Endothelial cell of umbilical vein (primary cell): ENCODE measurements around the gene PRKCB. TPM values are rescaled to one million over a fixed set of nuclear protein-coding genes. Genes with fewer than 3 reads are reported as not detected.

Experiments used
- BruUV-seq: library from RNA; stranded (reverse); fragments of 400-500 nt; replicated peaks from 2 replicates; lab custom pipeline; 2021; lab: Mats Ljungman, UMichigan
- CTCF ChIA-PET: fragments of 300-600, 350-600 bp; sonication (Branson Sonifier 250); formaldehyde crosslinking; loops from one replicate; lab custom pipeline; 2021; ENCODE audit warnings: antibody characterized with exemption, inconsistent platforms; lab: Charles Lee
- POLR2A ChIA-PET: fragments of 300-600, 350-600 bp; sonication (Branson Sonifier 250); formaldehyde crosslinking; loops from one replicate; lab custom pipeline; 2021; ENCODE audit warnings: antibody characterized with exemption, inconsistent platforms; lab: Charles Lee
- DNase-seq: peaks from one replicate; pipeline ENCODE4 v3.0.0-alpha.2; 2011; ENCODE audit warnings: low read depth, low spot score
- FAIRE-seq: peaks from 2 replicates; lab custom pipeline; 2011; peaks lifted over from hg19 to GRCh38; lab: Jason Lieb, UNC
- H2AFZ ChIP-seq: 2 replicates; pipeline ENCODE4 v1.6.0; 2012; ENCODE audit warnings: low read depth, low read length, control low read depth, inconsistent platforms
- H3K27ac ChIP-seq: 2 replicates; pipeline ENCODE4 v1.5.1; 2011; ENCODE audit warnings: low read depth, mild to moderate bottlenecking, control low read depth, low read length, moderate library complexity; ENCODE audit not compliant: insufficient read depth
- H3K27me3 ChIP-seq, 2 experiments: 2 replicates each; pipeline versions ENCODE4 v1.6.0 to v1.6.1; 2011; ENCODE audit warnings: low read length in 2 of 2, mixed read lengths in 1 of 2; ENCODE audit not compliant: control insufficient read depth in 2 of 2, insufficient read depth in 2 of 2
- H3K36me3 ChIP-seq, 2 experiments: 2 replicates in 1 of 2; 3 replicates in 1 of 2; pipeline ENCODE4 v1.5.1; 2011; ENCODE audit warnings: low read length in 2 of 2, mild to moderate bottlenecking in 1 of 2, moderate library complexity in 1 of 2; ENCODE audit not compliant: control insufficient read depth in 2 of 2, insufficient read depth in 2 of 2; ENCODE audit errors: extremely low read depth in 1 of 2
- H3K4me1 ChIP-seq: 3 replicates; pipeline ENCODE4 v1.5.1; 2011; ENCODE audit warnings: mild to moderate bottlenecking, low read length; ENCODE audit not compliant: control insufficient read depth, insufficient read depth; ENCODE audit errors: extremely low read depth
- H3K4me2 ChIP-seq: 2 replicates; pipeline ENCODE4 v1.6.1; 2011; ENCODE audit warnings: low read length, control low read depth, mixed read lengths; ENCODE audit not compliant: insufficient read depth
- H3K4me3 ChIP-seq, 3 experiments: fragments of 200-600 bp in 1 of 3; sonication (generic), shearing (Covaris generic) in 1 of 3; replicated peaks in 1 of 3; 2 replicates each; pipeline ENCODE4 v1.5.1; 2011 to 2016; ENCODE audit warnings: control low read depth in 3 of 3, low read length in 3 of 3, mild to moderate bottlenecking in 2 of 3, inconsistent platforms in 1 of 3, low read depth in 1 of 3, moderate library complexity in 1 of 3; ENCODE audit not compliant: insufficient read depth in 1 of 3
- H3K79me2 ChIP-seq: 2 replicates; pipeline ENCODE4 v1.6.0; 2012; ENCODE audit warnings: low read length, inconsistent platforms; ENCODE audit not compliant: control insufficient read depth, insufficient read depth
- H3K9ac ChIP-seq: replicated peaks from 2 replicates; pipeline ENCODE3; 2011; ENCODE audit warnings: low read length, control low read depth; ENCODE audit not compliant: insufficient read depth; ENCODE audit errors: extremely low read depth
- H3K9me1 ChIP-seq: replicated peaks from 3 replicates; pipeline ENCODE4 v1.6.0; 2011; ENCODE audit warnings: mild to moderate bottlenecking, low read length; ENCODE audit not compliant: control insufficient read depth, insufficient read depth; ENCODE audit errors: extremely low read depth
- H3K9me3 ChIP-seq: replicated peaks from 2 replicates; pipeline ENCODE4 v1.5.1; 2012; ENCODE audit warnings: low read length, inconsistent platforms; ENCODE audit not compliant: control insufficient read depth, insufficient read depth
- H4K20me1 ChIP-seq: replicated peaks from 2 replicates; pipeline ENCODE3; 2011; ENCODE audit warnings: mild to moderate bottlenecking, low read length; ENCODE audit not compliant: control insufficient read depth, insufficient read depth; ENCODE audit errors: extremely low read depth
- CTCF ChIP-seq, 2 donors: IDR thresholded peaks; 1 replicate in 1 of 2; 2 replicates in 1 of 2; pipeline ENCODE4 v1.5.1; 2011; ENCODE audit warnings: low read length in 2 of 2, mild to moderate bottlenecking in 2 of 2, moderate library complexity in 2 of 2, control low read depth in 1 of 2, inconsistent platforms in 1 of 2, low read depth in 1 of 2; ENCODE audit not compliant: insufficient read depth in 1 of 2; ENCODE audit errors: extremely low read depth in 1 of 2
- EZH2 ChIP-seq: IDR thresholded peaks from 2 replicates; pipeline ENCODE4 v1.6.1; 2012; ENCODE audit warnings: borderline replicate concordance, low read depth, mild to moderate bottlenecking, moderate library complexity, low read length, inconsistent platforms; ENCODE audit not compliant: severe bottlenecking
- FOS ChIP-seq: IDR thresholded peaks from 2 replicates; pipeline ENCODE4 v1.6.1; 2011; ENCODE audit warnings: mild to moderate bottlenecking, low read length, moderate library complexity, borderline replicate concordance; ENCODE audit not compliant: insufficient read depth
- GATA2 ChIP-seq: IDR thresholded peaks from 2 replicates; pipeline ENCODE4 v1.7.0; 2011; ENCODE audit warnings: low read depth, mild to moderate bottlenecking, moderate library complexity, mixed read lengths, low read length; ENCODE audit not compliant: insufficient read length, insufficient read depth
- JUN ChIP-seq: IDR thresholded peaks from 2 replicates; pipeline ENCODE4 v1.6.1; 2011; ENCODE audit warnings: borderline replicate concordance, low read depth; ENCODE audit not compliant: insufficient read length, insufficient read depth
- MYC ChIP-seq: IDR thresholded peaks from one replicate; pipeline ENCODE4 v1.6.1; 2011; ENCODE audit warnings: mild to moderate bottlenecking, low read depth, low read length
- POLR2A ChIP-seq: IDR thresholded peaks from 2 replicates; pipeline ENCODE4 v1.6.1; 2012; ENCODE audit warnings: low read depth, mild to moderate bottlenecking, control low read depth, low read length
- POLR2AphosphoS5 ChIP-seq: IDR thresholded peaks from 2 replicates; pipeline ENCODE4 v1.6.1; 2012; ENCODE audit warnings: low read depth, mild to moderate bottlenecking, control low read depth, low read length, moderate library complexity; ENCODE audit not compliant: insufficient read depth
- dilution Hi-C: fragments of 300-500 bp; cut with MboI; formaldehyde crosslinking; loops from one replicate; pipeline ENCODE4 v1.15.0; 2019; ENCODE audit warnings: low sequenced_read_pairs; ENCODE audit not compliant: extremely low pct_ligation_motif_present
- intact Hi-C: fragments of 100-400 bp; cut with micrococcal nuclease; formaldehyde crosslinking; loops from one replicate; pipeline ENCODE4 v1.10.0; 2022
- polyA plus RNA-seq, 4 experiments: library from polyadenylated mRNA; depleted of rRNA in 3 of 4; stranded (reverse) in 3 of 4; unstranded in 1 of 4; fragments of >200 nt; gene quantifications; 2 replicates each; pipeline versions ENCODE4 v1.2.1 to v1.2.3, GENCODE V29; 2011 to 2012; ENCODE audit warnings: missing spikeins in 1 of 4
- total RNA-seq: library from RNA; stranded (reverse); gene quantifications from 2 replicates; pipeline ENCODE4 v1.2.3, GENCODE V29; 2021
- TF ChIP-seq, protein P1 (sequence below): IDR thresholded peaks from 2 replicates; pipeline ENCODE4 v1.6.1; 2011; ENCODE audit not compliant: insufficient read depth, insufficient read length

Gene PRKCB
- total and polyA plus RNA-seq, 2 donors (not counting 3 experiments of a cell fraction or from before 2014, with no cell fraction given), result 0.01 TPM; not detected in 1

GRCh38 chr16:24093049-24093448, 257.3 kb downstream of the PRKCB start:
- Histone ChIP-seq H2AFZ (no peak overlapping the region), H3K9me1 (no peaks in the 10 kb centered on the region), H3K36me3 (no peaks in the 10 kb centered on the region), H3K4me2 (no peak overlapping the region), H3K4me1 (no peaks in the 10 kb centered on the region), H3K27ac (no peak overlapping the region), H4K20me1 (no peaks in the 10 kb centered on the region), H3K4me3 (no peak overlapping the region), H3K9me3 (no peaks in the 10 kb centered on the region), H3K79me2 (no peaks in the 10 kb centered on the region), H3K27me3 (no peaks in the 10 kb centered on the region), H3K9ac (no peak overlapping the region)
- intact Hi-C loops, result no loop called here
- TF ChIP-seq EZH2 (no peak), GATA2 (no peak), MYC (no peak), POLR2AphosphoS5 (no peak), JUN (no peak), FOS (no peak), POLR2A (no peak), CTCF (IDR thresholded peaks at IDR 0.05; ENCODE audit: extremely low read depth in 1 of 2, insufficient read depth in 1 of 2, low read depth in 1 of 2, low read length in 2 of 2) (no peak)
- TF ChIP-seq, protein P1, sequence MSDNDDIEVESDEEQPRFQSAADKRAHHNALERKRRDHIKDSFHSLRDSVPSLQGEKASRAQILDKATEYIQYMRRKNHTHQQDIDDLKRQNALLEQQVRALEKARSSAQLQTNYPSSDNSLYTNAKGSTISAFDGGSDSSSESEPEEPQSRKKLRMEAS, result no peak
- FAIRE-seq (no peak), DNase-seq (no peak)
- no TSS peak for BruUV-seq
- CTCF ChIA-PET, result interaction anchor here (1.7 kb wide), 1 partner anchor 160 kb away, joined by 4 read pairs; no protein-coding TSS in a partner anchor
- POLR2A ChIA-PET, result no interaction called here
- dilution Hi-C loops, result loop anchor here (25.0 kb wide), 1 partner anchor 144 kb away; no protein-coding TSS in a partner anchor
